ENCODE measurements around the gene SH3PXD2B. TPM values are rescaled to one million over a fixed set of nuclear protein-coding genes. Genes with fewer than 3 reads are reported as not detected.

SH3PXD2B gene
- total RNA-seq, 1 donor from 2014 or later, result 52.3 TPM

GRCh38 chr5:172417130-172417841 is 37.0 kb downstream of the SH3PXD2B start:
- H3K27ac Mint-ChIP-seq, result no peak overlapping the region
- H3K36me3 Mint-ChIP-seq, result peaks cover 14% of the 10 kb centered on the region
- no peak for TF ChIP-seq CTCF (conservative IDR thresholded peaks at IDR 0.05)
- H3K4me3 Mint-ChIP-seq, result no peak overlapping the region
- DNase-seq (ENCODE audit: extremely low spot score, unreplicated experiment), result no peak
- H3K4me1 Mint-ChIP-seq (ENCODE audit: unreplicated experiment), result peaks cover 56% of the 10 kb centered on the region
- no peaks in the 10 kb centered on the region for H3K27me3 Mint-ChIP-seq
- no peaks in the 10 kb centered on the region for H3K9me3 Mint-ChIP-seq

- no peaks in the 10 kb centered on the region for H3K9me3 Mint-ChIP-seq
- H3K27me3 Mint-ChIP-seq, result no peaks in the 10 kb centered on the region
- H3K36me3 Mint-ChIP-seq, result peaks cover 8% of the 10 kb centered on the region
- H3K4me1 Mint-ChIP-seq (ENCODE audit: unreplicated experiment), result peaks cover 64% of the 10 kb centered on the region
- TF ChIP-seq CTCF (conservative IDR thresholded peaks at IDR 0.05), result no peak
- no peak overlapping the region for H3K27ac Mint-ChIP-seq
- DNase-seq (ENCODE audit: extremely low spot score, unreplicated experiment), result no peak
- H3K4me3 Mint-ChIP-seq, result no peak overlapping the region
Measured at GRCh38 chr5:172415362-172416275, 38.7 kb downstream of the SH3PXD2B start.

- TF ChIP-seq CTCF (conservative IDR thresholded peaks at IDR 0.05), result no peak
- H3K4me3 Mint-ChIP-seq, result no peak overlapping the region
- H3K9me3 Mint-ChIP-seq, result no peaks in the 10 kb centered on the region
- DNase-seq (ENCODE audit: extremely low spot score, unreplicated experiment), result no peak
- peaks cover 56% of the 10 kb centered on the region for H3K4me1 Mint-ChIP-seq (ENCODE audit: unreplicated experiment)
- H3K27ac Mint-ChIP-seq, result no peak overlapping the region
- no peaks in the 10 kb centered on the region for H3K27me3 Mint-ChIP-seq
- peaks cover 8% of the 10 kb centered on the region for H3K36me3 Mint-ChIP-seq
Measured at GRCh38 chr5:172414531-172415361, 39.6 kb downstream of the SH3PXD2B start.

- no peak for TF ChIP-seq CTCF (conservative IDR thresholded peaks at IDR 0.05)
- no peak for DNase-seq (ENCODE audit: extremely low spot score, unreplicated experiment)
- peak overlapping the region; percentile 5 for H3K27ac Mint-ChIP-seq
- H3K9me3 Mint-ChIP-seq, result no peaks in the 10 kb centered on the region
- H3K4me1 Mint-ChIP-seq (ENCODE audit: unreplicated experiment), result peaks cover 46% of the 10 kb centered on the region
- H3K36me3 Mint-ChIP-seq, result peaks cover 8% of the 10 kb centered on the region
- H3K27me3 Mint-ChIP-seq, result no peaks in the 10 kb centered on the region
- no peak overlapping the region for H3K4me3 Mint-ChIP-seq
Measured at GRCh38 chr5:172413601-172414171, 40.6 kb downstream of the SH3PXD2B start.

GRCh38 chr5:172412724-172413286 is 41.5 kb downstream of the SH3PXD2B start:
- Mint-ChIP-seq H3K27me3 (no peaks in the 10 kb centered on the region), H3K36me3 (peaks cover 8% of the 10 kb centered on the region), H3K4me1 (ENCODE audit: unreplicated experiment) (peaks cover 40% of the 10 kb centered on the region), H3K27ac (peak overlapping the region; percentile 5), H3K4me3 (no peak overlapping the region), H3K9me3 (no peaks in the 10 kb centered on the region)
- no peak for DNase-seq (ENCODE audit: extremely low spot score, unreplicated experiment)
- TF ChIP-seq CTCF (conservative IDR thresholded peaks at IDR 0.05), result no peak
